ENCODE measurements around the gene DNAJC4.

DNAJC4 gene

GRCh38 chr11:64208796-64209562, 21.4 kb upstream of the DNAJC4 start:
- H3K36me3 ChIP-seq (ENCODE audit: control insufficient read depth, insufficient read depth, low read length): peaks cover 47% of the 10 kb centered on the region

GRCh38 chr11:64209563-64209843, 20.8 kb upstream of the DNAJC4 start:
- Histone ChIP-seq H3K9me3 (ENCODE audit: control insufficient read depth, insufficient read depth, low read length) (no peaks in the 10 kb centered on the region), H3K9ac (ENCODE audit: low read depth, low read length) (no peak overlapping the region), H3K36me3 (ENCODE audit: control insufficient read depth, insufficient read depth, low read length) (peaks cover 42% of the 10 kb centered on the region), H3K4me3 (ENCODE audit: low read depth, low read length) (no peak overlapping the region), H3K27ac (ENCODE audit: low read depth, low read length) (no peak overlapping the region), H3K4me1 (ENCODE audit: control insufficient read depth, insufficient read depth, low read length) (no peaks in the 10 kb centered on the region), H3K27me3 (ENCODE audit: control insufficient read depth, insufficient read depth, low read length) (no peaks in the 10 kb centered on the region)

More at GRCh38 chr11:64208796-64209562, 21.4 kb upstream of the DNAJC4 start:
- Histone ChIP-seq H3K9me3 (ENCODE audit: control insufficient read depth, insufficient read depth, low read length) (no peaks in the 10 kb centered on the region), H3K4me3 (ENCODE audit: low read depth, low read length) (no peak overlapping the region), H3K27me3 (ENCODE audit: control insufficient read depth, insufficient read depth, low read length) (no peaks in the 10 kb centered on the region), H3K9ac (ENCODE audit: low read depth, low read length) (no peak overlapping the region), H3K27ac (ENCODE audit: low read depth, low read length) (no peak overlapping the region), H3K4me1 (ENCODE audit: control insufficient read depth, insufficient read depth, low read length) (no peaks in the 10 kb centered on the region)

GRCh38 chr11:64210301-64211020, 19.9 kb upstream of the DNAJC4 start:
- no peak overlapping the region for H3K9ac ChIP-seq (ENCODE audit: low read depth, low read length)
- H3K4me3 ChIP-seq (ENCODE audit: low read depth, low read length): no peak overlapping the region
- H3K9me3 ChIP-seq (ENCODE audit: control insufficient read depth, insufficient read depth, low read length): no peaks in the 10 kb centered on the region
- no peak overlapping the region for H3K27ac ChIP-seq (ENCODE audit: low read depth, low read length)
- H3K4me1 ChIP-seq (ENCODE audit: control insufficient read depth, insufficient read depth, low read length): no peaks in the 10 kb centered on the region
- peaks cover 37% of the 10 kb centered on the region for H3K36me3 ChIP-seq (ENCODE audit: control insufficient read depth, insufficient read depth, low read length)
- H3K27me3 ChIP-seq (ENCODE audit: control insufficient read depth, insufficient read depth, low read length): no peaks in the 10 kb centered on the region

- no peaks in the 10 kb centered on the region for H3K4me1 ChIP-seq (ENCODE audit: control insufficient read depth, insufficient read depth, low read length)
- peaks cover 28% of the 10 kb centered on the region for H3K36me3 ChIP-seq (ENCODE audit: control insufficient read depth, insufficient read depth, low read length)
- no peaks in the 10 kb centered on the region for H3K9me3 ChIP-seq (ENCODE audit: control insufficient read depth, insufficient read depth, low read length)
- no peak overlapping the region for H3K9ac ChIP-seq (ENCODE audit: low read depth, low read length)
- no peaks in the 10 kb centered on the region for H3K27me3 ChIP-seq (ENCODE audit: control insufficient read depth, insufficient read depth, low read length)
- no peak overlapping the region for H3K27ac ChIP-seq (ENCODE audit: low read depth, low read length)
- no peak overlapping the region for H3K4me3 ChIP-seq (ENCODE audit: low read depth, low read length)
Observed at GRCh38 chr11:64211181-64211872, 19.0 kb upstream of the DNAJC4 start.

GRCh38 chr11:64216879-64217278, 13.5 kb upstream of the DNAJC4 start:
- Histone ChIP-seq H3K9me3 (ENCODE audit: control insufficient read depth, insufficient read depth, low read length) (no peaks in the 10 kb centered on the region), H3K4me1 (ENCODE audit: control insufficient read depth, insufficient read depth, low read length) (no peaks in the 10 kb centered on the region), H3K27me3 (ENCODE audit: control insufficient read depth, insufficient read depth, low read length) (no peaks in the 10 kb centered on the region), H3K4me3 (ENCODE audit: low read depth, low read length) (no peak overlapping the region), H3K36me3 (ENCODE audit: control insufficient read depth, insufficient read depth, low read length) (peaks cover 19% of the 10 kb centered on the region), H3K9ac (ENCODE audit: low read depth, low read length) (no peak overlapping the region), H3K27ac (ENCODE audit: low read depth, low read length) (no peak overlapping the region)

GRCh38 chr11:64218628-64219353, 11.6 kb upstream of the DNAJC4 start:
- H3K4me1 ChIP-seq (ENCODE audit: control insufficient read depth, insufficient read depth, low read length): no peaks in the 10 kb centered on the region
- no peaks in the 10 kb centered on the region for H3K27me3 ChIP-seq (ENCODE audit: control insufficient read depth, insufficient read depth, low read length)
- no peak overlapping the region for H3K9ac ChIP-seq (ENCODE audit: low read depth, low read length)
- no peak overlapping the region for H3K27ac ChIP-seq (ENCODE audit: low read depth, low read length)
- H3K4me3 ChIP-seq (ENCODE audit: low read depth, low read length): no peak overlapping the region
- peaks cover 33% of the 10 kb centered on the region for H3K36me3 ChIP-seq (ENCODE audit: control insufficient read depth, insufficient read depth, low read length)
- H3K9me3 ChIP-seq (ENCODE audit: control insufficient read depth, insufficient read depth, low read length): no peaks in the 10 kb centered on the region

GRCh38 chr11:64219354-64219684, 11.0 kb upstream of the DNAJC4 start:
- no peaks in the 10 kb centered on the region for H3K9me3 ChIP-seq (ENCODE audit: control insufficient read depth, insufficient read depth, low read length)
- H3K27ac ChIP-seq (ENCODE audit: low read depth, low read length): no peak overlapping the region
- no peak overlapping the region for H3K4me3 ChIP-seq (ENCODE audit: low read depth, low read length)
- H3K9ac ChIP-seq (ENCODE audit: low read depth, low read length): no peak overlapping the region
- H3K36me3 ChIP-seq (ENCODE audit: control insufficient read depth, insufficient read depth, low read length): peaks cover 38% of the 10 kb centered on the region
- no peaks in the 10 kb centered on the region for H3K4me1 ChIP-seq (ENCODE audit: control insufficient read depth, insufficient read depth, low read length)
- H3K27me3 ChIP-seq (ENCODE audit: control insufficient read depth, insufficient read depth, low read length): no peaks in the 10 kb centered on the region

GRCh38 chr11:64219755-64220154, 10.6 kb upstream of the DNAJC4 start:
- Histone ChIP-seq H3K27ac (ENCODE audit: low read depth, low read length) (no peak overlapping the region), H3K4me3 (ENCODE audit: low read depth, low read length) (no peak overlapping the region), H3K9me3 (ENCODE audit: control insufficient read depth, insufficient read depth, low read length) (no peaks in the 10 kb centered on the region), H3K9ac (ENCODE audit: low read depth, low read length) (no peak overlapping the region), H3K27me3 (ENCODE audit: control insufficient read depth, insufficient read depth, low read length) (no peaks in the 10 kb centered on the region), H3K36me3 (ENCODE audit: control insufficient read depth, insufficient read depth, low read length) (peaks cover 42% of the 10 kb centered on the region), H3K4me1 (ENCODE audit: control insufficient read depth, insufficient read depth, low read length) (no peaks in the 10 kb centered on the region)

- H3K4me1 ChIP-seq (ENCODE audit: control insufficient read depth, insufficient read depth, low read length): no peaks in the 10 kb centered on the region
- H3K27me3 ChIP-seq (ENCODE audit: control insufficient read depth, insufficient read depth, low read length): no peaks in the 10 kb centered on the region
Observed at GRCh38 chr11:64220271-64220670, 10.1 kb upstream of the DNAJC4 start.

GRCh38 chr11:64220798-64221197, 9.6 kb upstream of the DNAJC4 start:
- no peaks in the 10 kb centered on the region for H3K4me1 ChIP-seq (ENCODE audit: control insufficient read depth, insufficient read depth, low read length)
- H3K9me3 ChIP-seq (ENCODE audit: control insufficient read depth, insufficient read depth, low read length): no peaks in the 10 kb centered on the region
- H3K27me3 ChIP-seq (ENCODE audit: control insufficient read depth, insufficient read depth, low read length): no peaks in the 10 kb centered on the region
- no peak overlapping the region for H3K9ac ChIP-seq (ENCODE audit: low read depth, low read length)
- peaks cover 38% of the 10 kb centered on the region for H3K36me3 ChIP-seq (ENCODE audit: control insufficient read depth, insufficient read depth, low read length)
- no peak overlapping the region for H3K4me3 ChIP-seq (ENCODE audit: low read depth, low read length)
- no peak overlapping the region for H3K27ac ChIP-seq (ENCODE audit: low read depth, low read length)

More at GRCh38 chr11:64220271-64220670, 10.1 kb upstream of the DNAJC4 start:
- no peak overlapping the region for H3K27ac ChIP-seq (ENCODE audit: low read depth, low read length)
- H3K9ac ChIP-seq (ENCODE audit: low read depth, low read length): no peak overlapping the region
- H3K4me3 ChIP-seq (ENCODE audit: low read depth, low read length): no peak overlapping the region
- peaks cover 38% of the 10 kb centered on the region for H3K36me3 ChIP-seq (ENCODE audit: control insufficient read depth, insufficient read depth, low read length)
- no peaks in the 10 kb centered on the region for H3K9me3 ChIP-seq (ENCODE audit: control insufficient read depth, insufficient read depth, low read length)

Measured in HUES48 (cell line).